GM19240 (cell line): ENCODE data around the gene SCYGR6.

Experiments
- DNase-seq: peaks from one replicate; pipeline ENCODE4 v3.0.0; 2011; ENCODE audit warnings: low spot score; ENCODE audit not compliant: insufficient read length

The SCYGR6 gene

GRCh38 chr2:227713291-227713690 is 11.3 kb downstream of the SCYGR6 start:
- no peak for DNase-seq

GRCh38 chr2:227710986-227711385 is 13.6 kb downstream of the SCYGR6 start:
- DNase-seq, result no peak

GRCh38 chr2:227707390-227707789 is 17.2 kb downstream of the SCYGR6 start:
- DNase-seq, result no peak

- no peak for DNase-seq
These were observed 17.7 kb downstream of the SCYGR6 start for GRCh38 chr2:227706859-227707258.

- DNase-seq, result no peak
These were observed 20.6 kb downstream of the SCYGR6 start for GRCh38 chr2:227703961-227704360.

- no peak for DNase-seq
These were observed 21.3 kb downstream of the SCYGR6 start for GRCh38 chr2:227703280-227703732.

- DNase-seq, result no peak
These were observed 23.0 kb downstream of the SCYGR6 start for GRCh38 chr2:227701556-227701955.

GRCh38 chr2:227696990-227697679 is 27.4 kb downstream of the SCYGR6 start:
- no peak for DNase-seq

- no peak for DNase-seq
These were observed 37.4 kb downstream of the SCYGR6 start for GRCh38 chr2:227687189-227687588.

- no peak for DNase-seq
These were observed 40.3 kb downstream of the SCYGR6 start for GRCh38 chr2:227684258-227684657.

- no peak for DNase-seq
These were observed 46.6 kb downstream of the SCYGR6 start for GRCh38 chr2:227677928-227678327.

- no peak for DNase-seq
These were observed 50.1 kb downstream of the SCYGR6 start for GRCh38 chr2:227674485-227674884.
